HG02588 (cell line): ENCODE results near the gene SFI1.
"Not testable (repeated sequence)": the region's sequence is repeated elsewhere in the genome, so short reads cannot be mapped to it uniquely, and the experiment has no call there.

Experiments used
- ATAC-seq: cut with Tn5 transposase; IDR thresholded peaks from one replicate; pipeline ENCODE4 v1.9.1; 2021; ENCODE audit warnings: mild to moderate bottlenecking, moderate library complexity; ENCODE audit not compliant: unreplicated experiment

The SFI1 gene

GRCh38 chr22:31629741-31630184 lies 133.4 kb downstream of the SFI1 start:
- no peak for ATAC-seq

GRCh38 chr22:31630331-31631329 lies 134.3 kb downstream of the SFI1 start:
- peak; percentile 52 for ATAC-seq

GRCh38 chr22:31631436-31631835 lies 135.1 kb downstream of the SFI1 start:
- ATAC-seq = no peak

GRCh38 chr22:31635638-31636306 lies 139.4 kb downstream of the SFI1 start:
- no peak for ATAC-seq

GRCh38 chr22:31637447-31637890 lies 141.1 kb downstream of the SFI1 start:
- peak; percentile 41 for ATAC-seq

- ATAC-seq = peak; percentile 18
These were observed 141.7 kb downstream of the SFI1 start for GRCh38 chr22:31637891-31638618.

- no peak for ATAC-seq
These were observed 143.2 kb downstream of the SFI1 start for GRCh38 chr22:31639436-31640039.

GRCh38 chr22:31646186-31647019 lies 150.1 kb downstream of the SFI1 start:
- ATAC-seq = peak; percentile 55

- ATAC-seq = no peak
These were observed 150.7 kb downstream of the SFI1 start for GRCh38 chr22:31647066-31647465.

- no peak for ATAC-seq
These were observed 151.4 kb downstream of the SFI1 start for GRCh38 chr22:31647523-31648320.

- ATAC-seq = no peak
These were observed 154.1 kb downstream of the SFI1 start for GRCh38 chr22:31650391-31650790.

- no peak for ATAC-seq
These were observed 155.3 kb downstream of the SFI1 start for GRCh38 chr22:31651664-31652063.

- no peak for ATAC-seq
These were observed 155.8 kb downstream of the SFI1 start for GRCh38 chr22:31652088-31652487.

- no peak for ATAC-seq
These were observed 156.8 kb downstream of the SFI1 start for GRCh38 chr22:31652911-31653684.

GRCh38 chr22:31653944-31654343 lies 157.6 kb downstream of the SFI1 start:
- no peak for ATAC-seq

GRCh38 chr22:31654408-31654807 lies 158.1 kb downstream of the SFI1 start:
- ATAC-seq = no peak

- ATAC-seq = no peak
These were observed 162.9 kb downstream of the SFI1 start for GRCh38 chr22:31659246-31659645.

- ATAC-seq = not testable (repeated sequence)
These were observed 164.6 kb downstream of the SFI1 start for GRCh38 chr22:31660860-31661341.
